ENCODE results near the gene COX17. TPM values are rescaled to one million over a fixed set of nuclear protein-coding genes. Genes with fewer than 3 reads are reported as not detected.

Gene COX17
- polyA plus RNA-seq, 2 of the 4 experiments (the other 2 are of a cell fraction): 79.0 to 149 TPM

DNA sequence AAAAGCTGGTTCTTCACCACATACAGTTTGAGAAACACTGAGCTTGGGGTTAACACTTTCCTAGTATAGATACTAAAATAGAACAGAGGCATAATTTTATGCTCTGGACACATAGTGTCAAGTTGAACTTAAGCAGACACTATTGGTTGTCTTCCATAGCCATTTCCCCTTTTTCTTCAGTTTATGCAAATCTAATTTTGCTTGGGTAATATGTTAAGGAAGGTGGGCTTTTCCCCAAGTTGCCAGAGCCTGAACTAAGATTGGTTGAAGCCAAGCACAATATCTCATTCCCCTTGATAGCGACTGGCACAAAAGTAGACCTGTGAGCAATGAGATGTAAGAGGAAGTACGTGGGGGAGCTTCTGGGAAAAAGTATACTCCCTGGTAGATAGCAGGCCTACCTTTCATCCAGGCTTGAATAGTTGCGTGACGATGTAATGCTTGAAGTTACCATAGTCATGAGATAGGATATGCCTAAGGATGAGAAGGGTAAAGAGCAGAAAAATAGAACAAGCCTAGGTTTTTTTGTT is 12.3 kb downstream of the COX17 start:
- FAIRE-seq (no peak), DNase-seq (ENCODE audit: low read depth in 1 of 2, low spot score in 1 of 2) (peak in 1 of 2 experiments; percentile 21), ATAC-seq (peak in 1 of 2 experiments; percentile 30; a peak in 1 of 6 replicates)
- Histone ChIP-seq H3K4me2 (no peak overlapping the region), H3K27ac (no peak overlapping the region), H3K9me3 (no peaks in the 10 kb centered on the region), H3K4me3 (no peak overlapping the region), H3K4me1 (peaks cover 9% of the 10 kb centered on the region)
- WGBS (ENCODE audit: missing lambda C conversion rate): 90% methylated on average over 4 of the region's 4 CpGs
- POLR2A ChIA-PET: no interaction called here
- TF ChIP-seq NR3C1 (IDR thresholded peaks at IDR 0.05) (no peak), CEBPB (IDR thresholded peaks at IDR 0.05) (no peak), RARB (CRISPR knock-in tag; IDR thresholded peaks at IDR 0.05) (no peak), NPAS2 (CRISPR knock-in tag; IDR thresholded peaks at IDR 0.05; ENCODE audit: borderline replicate concordance) (no peak), SMC3 (IDR thresholded peaks at IDR 0.05) (no peak), RAD21 (conservative IDR thresholded peaks at IDR 0.05 in 1 of 2, IDR thresholded peaks at IDR 0.05 in 1 of 2) (no peak), KDM1A (IDR thresholded peaks at IDR 0.05; ENCODE audit: low read depth) (no peak), HOXB13 (CRISPR knock-in tag; IDR thresholded peaks at IDR 0.05; ENCODE audit: low read depth) (no peak), POLR2A (IDR thresholded peaks at IDR 0.05; ENCODE audit: low read length) (no peak)
- CTCF ChIA-PET: interaction anchor here (1.9 kb wide), 1 partner anchor 17 kb away, joined by 10 read pairs; no protein-coding TSS in a partner anchor

DNA sequence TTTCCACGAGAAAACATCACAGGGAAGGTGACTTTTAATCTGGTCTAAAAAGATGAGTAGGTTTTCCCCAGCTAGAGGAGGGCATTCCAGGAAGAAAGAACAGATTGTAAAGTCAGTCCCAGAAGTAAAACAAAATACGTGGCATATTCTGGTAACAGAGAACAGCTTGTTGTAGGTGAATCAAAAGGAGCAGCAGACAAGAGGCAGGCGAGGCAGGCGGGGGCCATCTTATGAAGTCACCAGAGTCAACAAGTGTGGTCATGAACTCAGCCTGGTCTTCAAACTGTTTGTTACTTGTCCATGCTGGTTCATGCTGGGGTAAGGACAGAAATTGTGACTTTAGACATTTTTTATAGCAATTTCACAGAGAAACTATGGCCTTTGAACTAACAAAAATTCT is 12.8 kb downstream of the COX17 start:
- 65% methylated on average over 4 of the region's 4 CpGs for WGBS (ENCODE audit: missing lambda C conversion rate)
- DNase-seq (ENCODE audit: low read depth in 1 of 2, low spot score in 1 of 2): no peak
- no peak for TF ChIP-seq RCOR1 (IDR thresholded peaks at IDR 0.05; ENCODE audit: low read depth, low read length)
- TF ChIP-seq NR3C1 (IDR thresholded peaks at IDR 0.05): no peak
- no peak for TF ChIP-seq EP300 (IDR thresholded peaks at IDR 0.05)
- TF ChIP-seq, protein P1, sequence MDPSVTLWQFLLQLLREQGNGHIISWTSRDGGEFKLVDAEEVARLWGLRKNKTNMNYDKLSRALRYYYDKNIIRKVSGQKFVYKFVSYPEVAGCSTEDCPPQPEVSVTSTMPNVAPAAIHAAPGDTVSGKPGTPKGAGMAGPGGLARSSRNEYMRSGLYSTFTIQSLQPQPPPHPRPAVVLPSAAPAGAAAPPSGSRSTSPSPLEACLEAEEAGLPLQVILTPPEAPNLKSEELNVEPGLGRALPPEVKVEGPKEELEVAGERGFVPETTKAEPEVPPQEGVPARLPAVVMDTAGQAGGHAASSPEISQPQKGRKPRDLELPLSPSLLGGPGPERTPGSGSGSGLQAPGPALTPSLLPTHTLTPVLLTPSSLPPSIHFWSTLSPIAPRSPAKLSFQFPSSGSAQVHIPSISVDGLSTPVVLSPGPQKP (IDR thresholded peaks at IDR 0.05; ENCODE audit: low read depth, low read length): no peak
- TF ChIP-seq CHD4 (IDR thresholded peaks at IDR 0.05; ENCODE audit: borderline replicate concordance): no peak
- no peak for TF ChIP-seq NPAS2 (CRISPR knock-in tag; IDR thresholded peaks at IDR 0.05; ENCODE audit: borderline replicate concordance)
- no peak for TF ChIP-seq NFE2L2 (conservative IDR thresholded peaks at IDR 0.05; ENCODE audit: low read length)
- TF ChIP-seq, protein P2, sequence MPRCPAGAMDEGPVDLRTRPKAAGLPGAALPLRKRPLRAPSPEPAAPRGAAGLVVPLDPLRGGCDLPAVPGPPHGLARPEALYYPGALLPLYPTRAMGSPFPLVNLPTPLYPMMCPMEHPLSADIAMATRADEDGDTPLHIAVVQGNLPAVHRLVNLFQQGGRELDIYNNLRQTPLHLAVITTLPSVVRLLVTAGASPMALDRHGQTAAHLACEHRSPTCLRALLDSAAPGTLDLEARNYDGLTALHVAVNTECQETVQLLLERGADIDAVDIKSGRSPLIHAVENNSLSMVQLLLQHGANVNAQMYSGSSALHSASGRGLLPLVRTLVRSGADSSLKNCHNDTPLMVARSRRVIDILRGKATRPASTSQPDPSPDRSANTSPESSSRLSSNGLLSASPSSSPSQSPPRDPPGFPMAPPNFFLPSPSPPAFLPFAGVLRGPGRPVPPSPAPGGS (IDR thresholded peaks at IDR 0.05): no peak
- no peak for TF ChIP-seq CHD2 (IDR thresholded peaks at IDR 0.05; ENCODE audit: low read length, partially characterized antibody)
- no peak for FAIRE-seq
- H3K4me1 ChIP-seq: peaks cover 8% of the 10 kb centered on the region
- CTCF ChIA-PET: interaction anchor here (1.9 kb wide), 1 partner anchor 18 kb away, joined by 10 read pairs; no protein-coding TSS in a partner anchor
- no peak; a peak in 1 of 6 replicates for ATAC-seq
- H3K4me3 ChIP-seq: no peak overlapping the region
- H3K27ac ChIP-seq: no peak overlapping the region
- no peaks in the 10 kb centered on the region for H3K9me3 ChIP-seq
- POLR2A ChIA-PET: no interaction called here
- no peak overlapping the region for H3K4me2 ChIP-seq

DNA sequence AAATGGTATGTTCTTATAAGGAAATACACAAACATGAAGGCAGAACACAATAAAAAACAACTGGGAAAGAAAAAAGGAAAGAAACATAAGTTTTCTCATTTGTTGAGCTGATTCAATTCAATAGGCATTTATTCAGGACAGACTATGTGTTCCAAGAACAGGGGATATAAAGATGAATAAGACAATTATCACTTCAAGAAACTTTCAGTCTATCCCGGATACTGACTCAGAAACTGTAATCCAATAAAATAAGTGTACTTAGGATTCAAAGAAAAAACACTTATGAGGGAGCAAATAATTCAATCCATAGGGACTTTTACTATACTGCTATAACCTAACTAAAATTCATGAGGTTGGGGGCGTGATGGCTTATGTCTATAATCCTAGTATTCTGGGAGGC is 13.3 kb downstream of the COX17 start:
- H3K4me1 ChIP-seq: peaks cover 8% of the 10 kb centered on the region
- no peak for TF ChIP-seq NFE2L2 (conservative IDR thresholded peaks at IDR 0.05; ENCODE audit: low read length)
- TF ChIP-seq, protein P3, sequence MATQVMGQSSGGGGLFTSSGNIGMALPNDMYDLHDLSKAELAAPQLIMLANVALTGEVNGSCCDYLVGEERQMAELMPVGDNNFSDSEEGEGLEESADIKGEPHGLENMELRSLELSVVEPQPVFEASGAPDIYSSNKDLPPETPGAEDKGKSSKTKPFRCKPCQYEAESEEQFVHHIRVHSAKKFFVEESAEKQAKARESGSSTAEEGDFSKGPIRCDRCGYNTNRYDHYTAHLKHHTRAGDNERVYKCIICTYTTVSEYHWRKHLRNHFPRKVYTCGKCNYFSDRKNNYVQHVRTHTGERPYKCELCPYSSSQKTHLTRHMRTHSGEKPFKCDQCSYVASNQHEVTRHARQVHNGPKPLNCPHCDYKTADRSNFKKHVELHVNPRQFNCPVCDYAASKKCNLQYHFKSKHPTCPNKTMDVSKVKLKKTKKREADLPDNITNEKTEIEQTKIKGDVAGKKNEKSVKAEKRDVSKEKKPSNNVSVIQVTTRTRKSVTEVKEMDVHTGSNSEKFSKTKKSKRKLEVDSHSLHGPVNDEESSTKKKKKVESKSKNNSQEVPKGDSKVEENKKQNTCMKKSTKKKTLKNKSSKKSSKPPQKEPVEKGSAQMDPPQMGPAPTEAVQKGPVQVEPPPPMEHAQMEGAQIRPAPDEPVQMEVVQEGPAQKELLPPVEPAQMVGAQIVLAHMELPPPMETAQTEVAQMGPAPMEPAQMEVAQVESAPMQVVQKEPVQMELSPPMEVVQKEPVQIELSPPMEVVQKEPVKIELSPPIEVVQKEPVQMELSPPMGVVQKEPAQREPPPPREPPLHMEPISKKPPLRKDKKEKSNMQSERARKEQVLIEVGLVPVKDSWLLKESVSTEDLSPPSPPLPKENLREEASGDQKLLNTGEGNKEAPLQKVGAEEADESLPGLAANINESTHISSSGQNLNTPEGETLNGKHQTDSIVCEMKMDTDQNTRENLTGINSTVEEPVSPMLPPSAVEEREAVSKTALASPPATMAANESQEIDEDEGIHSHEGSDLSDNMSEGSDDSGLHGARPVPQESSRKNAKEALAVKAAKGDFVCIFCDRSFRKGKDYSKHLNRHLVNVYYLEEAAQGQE (IDR thresholded peaks at IDR 0.05): no peak
- ATAC-seq (no peak), DNase-seq (ENCODE audit: low read depth in 1 of 2, low spot score in 1 of 2) (no peak), FAIRE-seq (no peak)
- 79% methylated on average over 2 of the region's 2 CpGs for WGBS (ENCODE audit: missing lambda C conversion rate)
- no peaks in the 10 kb centered on the region for H3K9me3 ChIP-seq
- no peak overlapping the region for H3K4me2 ChIP-seq
- ChIA-PET POLR2A (interaction anchor here (0.6 to 0.8 kb wide), 2 partner anchors 21 to 686 kb away, joined by 3 to 4 read pairs; no protein-coding TSS in a partner anchor), CTCF (interaction anchor here (1.9 kb wide), 1 partner anchor 18 kb away, joined by 10 read pairs; no protein-coding TSS in a partner anchor)
- H3K27ac ChIP-seq: no peak overlapping the region
- H3K4me3 ChIP-seq: no peak overlapping the region
